Activated naive CD4-positive, alpha-beta T cell treated with anti-CD3 and anti-CD28 coated beads, Interleukin-2, amount 50 U/mL, for 72 hours (primary cell): ENCODE measurements around the gene MZT1. TPM values are rescaled to one million over a fixed set of nuclear protein-coding genes. Genes with fewer than 3 reads are reported as not detected.
"Not testable (repeated sequence)": the region's sequence is repeated elsewhere in the genome, so short reads cannot be mapped to it uniquely, and the experiment has no call there.

Experiments used
- ATAC-seq, 2 donors: fragments of 150-1000 bp; cut with Tn5 transposase; 2 replicates each; pipeline ENCODE4 v1.10.0; 2021; ENCODE audit warnings: mild to moderate bottlenecking in 2 of 2, moderate library complexity in 2 of 2
- DNase-seq, 2 donors: peaks; one replicate each; pipeline ENCODE4 v3.0.0; 2021 to 2022; ENCODE audit warnings: low spot score in 2 of 2
- H3K27ac Mint-ChIP-seq, 2 donors: one replicate each; pipeline ENCODE4 v1.8.0; 2022; ENCODE audit warnings: mild to moderate bottlenecking in 2 of 2, mixed read lengths in 2 of 2
- H3K36me3 Mint-ChIP-seq, 2 donors: one replicate each; pipeline ENCODE4 v1.8.0; 2022; ENCODE audit warnings: mixed read lengths in 2 of 2
- H3K9me3 Mint-ChIP-seq, 2 donors: one replicate each; pipeline ENCODE4 v1.8.0; 2022; ENCODE audit warnings: mixed read lengths in 2 of 2
- total RNA-seq, 2 donors: library from RNA; stranded (reverse); gene quantifications; one replicate each; pipeline ENCODE4 v1.2.3, GENCODE V29; 2022

Gene MZT1
- total RNA-seq = 10 to 100 TPM; 20.5 to 42.2 TPM

DNA sequence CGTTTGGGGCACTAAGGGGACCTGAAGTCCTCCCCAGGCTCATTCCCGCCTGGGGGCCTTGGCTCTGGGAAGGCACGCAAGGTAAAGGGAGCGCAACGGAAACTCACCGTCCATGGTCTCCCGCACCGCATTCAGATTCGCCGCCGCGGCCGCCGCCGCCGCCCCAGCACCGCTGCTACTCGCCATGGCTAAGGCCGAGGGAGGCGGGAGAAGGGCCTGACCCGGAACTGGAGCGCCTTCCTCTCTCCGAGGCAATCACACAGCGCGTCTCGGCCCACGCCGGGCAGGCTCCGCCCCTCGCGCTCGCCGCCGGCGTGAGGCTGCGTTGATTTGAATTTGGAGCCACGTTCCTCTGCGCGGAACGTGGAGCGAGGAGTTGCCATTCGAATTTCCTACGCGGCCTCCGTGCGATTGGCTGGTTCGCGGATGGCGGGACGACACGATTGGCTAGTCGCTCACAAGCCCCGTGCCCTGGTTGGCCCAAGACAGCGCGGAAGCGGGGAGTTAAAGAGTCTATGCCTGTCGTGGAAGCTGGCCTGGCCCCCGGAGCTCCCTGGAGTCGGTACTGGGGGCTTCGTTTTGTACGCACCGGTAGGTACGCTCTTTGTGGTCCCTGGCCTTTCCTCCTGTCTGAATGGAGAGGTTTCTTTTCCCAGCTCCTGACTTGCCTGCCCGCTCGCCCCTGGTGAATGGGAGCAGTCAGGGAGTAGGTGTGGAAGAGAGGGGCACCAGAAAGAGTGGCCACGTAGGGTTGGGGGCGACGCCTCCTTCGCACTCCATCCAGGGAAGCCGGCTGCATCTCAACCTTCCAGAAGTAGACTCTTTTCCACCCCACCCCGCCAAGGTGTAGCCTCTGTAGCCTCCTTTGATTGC lies at the start of gene MZT1, which contains the start of gene BORA:
MZT1 (minus strand) TSS at position 213 of the 873 bp plus-strand sequence; CDS start at position 186, 27 bp downstream.
BORA (plus strand) TSS at position 507 of the 873 bp plus-strand sequence. CDS start 1,018 bp downstream, outside the sequence.
- peaks cover 44 to 55% of the 10 kb centered on the region in 2 donors for H3K36me3 Mint-ChIP-seq
- peak; percentile 95 for ATAC-seq
- DNase-seq = peak; percentile 91 to 96
- H3K27ac Mint-ChIP-seq = peak within 1 kb of the TSS; percentile 94 to 97
- H3K9me3 Mint-ChIP-seq = peaks cover 0 to 6% of the 10 kb centered on the region in 2 donors

- no peak for ATAC-seq
- no peak for DNase-seq
- no peaks in the 10 kb centered on the region for H3K9me3 Mint-ChIP-seq
- peaks cover 14 to 41% of the 10 kb centered on the region in 2 donors for H3K36me3 Mint-ChIP-seq
- no peak overlapping the region for H3K27ac Mint-ChIP-seq
Measured at GRCh38 chr13:72774019-72774418, 46.6 kb upstream of the MZT1 start.

DNA sequence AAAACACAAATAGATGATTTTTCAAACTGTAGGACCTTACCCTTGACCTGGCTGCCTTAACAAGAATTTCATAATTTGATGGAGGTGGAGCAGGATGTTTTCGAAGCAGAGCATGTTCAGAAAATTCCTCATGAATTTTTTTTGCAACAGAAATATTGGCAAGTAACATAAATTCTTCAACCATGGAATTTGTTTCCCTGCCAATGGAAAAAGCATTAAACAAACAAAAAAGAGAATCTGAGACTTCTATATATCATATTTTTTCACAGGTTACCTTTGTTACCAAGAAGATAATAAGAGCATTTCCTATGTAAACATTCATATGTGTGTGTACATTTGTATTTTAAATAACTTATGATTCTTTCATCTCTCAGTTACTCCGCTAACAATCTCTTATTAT lies 36.0 kb upstream of the MZT1 start:
- no peak for ATAC-seq
- no peak for DNase-seq
- H3K36me3 Mint-ChIP-seq = peaks cover 7 to 36% of the 10 kb centered on the region in 2 donors
- no peaks in the 10 kb centered on the region for H3K9me3 Mint-ChIP-seq
- no peak overlapping the region for H3K27ac Mint-ChIP-seq

- Mint-ChIP-seq H3K36me3 (peaks cover 7 to 19% of the 10 kb centered on the region in 2 donors), H3K27ac (no peak overlapping the region), H3K9me3 (no peaks in the 10 kb centered on the region)
- ATAC-seq (no peak), DNase-seq (no peak)
Measured at GRCh38 chr13:72760189-72760588, 32.8 kb upstream of the MZT1 start.

DNA sequence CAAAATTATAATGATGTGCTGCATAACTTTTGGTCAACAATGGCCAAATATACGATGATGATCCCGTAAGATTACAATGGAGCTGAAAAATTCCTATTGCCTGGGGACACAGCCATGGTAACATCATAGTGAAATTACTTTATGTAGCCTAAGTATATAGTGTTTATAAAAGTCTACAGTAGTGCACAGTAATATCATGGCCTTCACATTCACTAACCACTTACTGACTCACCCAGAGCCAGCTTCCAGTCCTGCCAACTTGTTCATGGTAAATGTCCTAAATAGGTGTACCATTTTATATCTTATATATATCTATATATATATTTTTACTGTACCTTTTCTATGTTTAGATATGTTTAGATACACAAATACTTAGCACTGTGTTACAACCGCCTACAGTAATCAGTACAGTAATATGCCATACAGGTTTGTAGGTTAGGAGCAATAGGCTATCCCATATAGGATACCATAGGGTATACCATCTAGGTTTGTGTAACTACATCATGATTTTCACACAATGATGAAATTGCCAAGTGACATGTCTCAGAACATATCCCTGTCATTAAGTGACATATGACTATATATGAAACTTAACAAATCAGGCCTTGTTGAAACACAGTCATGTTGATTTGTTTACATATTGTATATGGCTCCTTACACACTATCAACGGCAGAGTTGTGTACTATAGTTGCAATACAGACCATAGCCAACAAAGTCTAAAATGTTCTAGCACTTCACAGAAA lies 30.5 kb upstream of the MZT1 start:
- peak; percentile 58 to 69 for ATAC-seq
- H3K27ac Mint-ChIP-seq = peak overlapping the region in 1 of 2 donors; percentile 60
- H3K9me3 Mint-ChIP-seq = no peaks in the 10 kb centered on the region
- peaks cover 7 to 28% of the 10 kb centered on the region in 2 donors for H3K36me3 Mint-ChIP-seq
- DNase-seq = no peak

GRCh38 chr13:72754111-72754510 lies 26.7 kb upstream of the MZT1 start:
- H3K27ac Mint-ChIP-seq = no peak overlapping the region
- no peaks in the 10 kb centered on the region for H3K9me3 Mint-ChIP-seq
- DNase-seq (no peak), ATAC-seq (peak in 1 of 2 donors; percentile 16)
- H3K36me3 Mint-ChIP-seq = peaks cover 32 to 45% of the 10 kb centered on the region in 2 donors

DNA sequence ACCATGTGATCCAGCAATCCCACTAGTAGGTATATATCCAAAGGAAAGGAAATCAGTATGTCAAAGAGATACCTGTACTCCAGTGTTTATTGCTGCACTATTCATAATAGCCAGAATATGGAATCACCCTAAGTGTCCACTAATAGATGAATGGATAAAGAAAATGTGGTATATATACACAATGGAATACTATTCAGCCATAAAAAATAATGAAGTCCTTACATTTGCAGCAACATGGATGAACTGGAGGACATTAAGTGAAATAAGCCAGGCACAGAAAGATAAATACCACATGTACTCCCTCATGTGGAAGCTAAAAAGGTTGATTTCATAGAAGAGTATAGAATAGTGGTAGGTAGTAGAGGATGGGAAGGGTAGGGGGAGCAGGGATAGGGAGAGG lies 23.8 kb upstream of the MZT1 start:
- H3K9me3 Mint-ChIP-seq = no peaks in the 10 kb centered on the region
- no peak overlapping the region for H3K27ac Mint-ChIP-seq
- ATAC-seq = no peak
- H3K36me3 Mint-ChIP-seq = peaks cover 32 to 51% of the 10 kb centered on the region in 2 donors
- no peak for DNase-seq

- peak overlapping the region in 1 of 2 donors; percentile 65 for H3K27ac Mint-ChIP-seq
- H3K36me3 Mint-ChIP-seq = peaks cover 13 to 22% of the 10 kb centered on the region in 2 donors
- ATAC-seq (peak; percentile 77 to 88), DNase-seq (no peak)
- no peaks in the 10 kb centered on the region for H3K9me3 Mint-ChIP-seq
Measured at GRCh38 chr13:72745260-72745659, 17.8 kb upstream of the MZT1 start.

DNA sequence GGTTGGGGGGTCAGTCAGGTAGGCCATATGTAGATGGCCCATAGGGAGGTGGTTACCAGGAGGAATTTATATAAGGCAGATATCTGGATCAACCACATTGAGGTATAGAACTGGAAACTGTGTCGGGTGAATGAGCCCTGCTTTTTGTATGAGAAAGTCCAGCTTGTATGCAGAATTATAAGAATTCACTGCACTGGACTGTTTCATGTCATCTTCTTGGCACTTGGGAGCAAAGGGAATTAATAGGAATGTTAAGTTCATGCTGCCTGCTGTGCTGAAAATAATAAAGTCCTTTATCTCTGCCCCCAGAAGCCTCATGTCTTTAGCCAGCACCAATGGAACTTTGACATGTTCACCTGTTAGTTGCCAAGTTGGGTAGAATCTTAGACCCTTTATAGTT lies 12.6 kb upstream of the MZT1 start:
- no peak for ATAC-seq
- Mint-ChIP-seq H3K36me3 (peaks cover 4 to 24% of the 10 kb centered on the region in 2 donors), H3K27ac (no peak overlapping the region), H3K9me3 (no peaks in the 10 kb centered on the region)
- no peak for DNase-seq

DNA sequence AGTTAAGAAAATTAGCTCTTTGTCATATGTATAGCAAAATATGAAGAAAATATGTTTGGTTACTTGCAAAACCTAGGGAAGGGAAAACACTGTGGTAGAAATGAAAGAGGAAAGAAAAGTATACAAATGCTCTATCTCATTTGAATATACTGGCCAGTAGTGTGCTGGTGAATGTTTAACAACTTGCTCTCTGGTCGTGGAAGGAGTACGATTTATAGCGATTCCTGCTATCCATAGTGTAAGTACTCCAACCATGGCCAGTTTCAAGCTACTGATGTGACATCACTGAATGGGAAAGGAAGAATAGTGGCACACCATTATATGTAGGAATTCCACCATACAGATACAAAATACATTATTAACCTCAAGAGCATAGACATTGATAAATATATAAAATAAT lies 9.6 kb upstream of the MZT1 start:
- peaks cover 11 to 38% of the 10 kb centered on the region in 2 donors for H3K36me3 Mint-ChIP-seq
- no peak overlapping the region for H3K27ac Mint-ChIP-seq
- no peak for DNase-seq
- no peaks in the 10 kb centered on the region for H3K9me3 Mint-ChIP-seq
- no peak for ATAC-seq

DNA sequence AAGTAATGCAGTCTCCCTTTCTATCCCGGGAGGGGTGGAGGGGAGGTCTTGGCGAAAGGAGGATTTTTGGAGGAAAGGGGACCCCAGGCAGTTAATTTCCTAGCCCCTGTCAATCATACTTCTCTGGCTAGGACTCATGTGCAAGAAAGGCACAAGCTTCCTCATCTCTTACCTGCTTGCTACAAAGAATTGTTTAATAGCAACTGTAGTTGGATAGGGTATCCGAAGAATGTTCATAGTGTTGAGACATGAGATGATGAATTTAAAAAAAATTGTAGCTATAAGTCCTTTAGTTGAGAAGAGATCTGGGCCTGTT lies 819 bp upstream of the MZT1 start:
- H3K27ac Mint-ChIP-seq = peak overlapping the region; percentile 94 to 97

DNA sequence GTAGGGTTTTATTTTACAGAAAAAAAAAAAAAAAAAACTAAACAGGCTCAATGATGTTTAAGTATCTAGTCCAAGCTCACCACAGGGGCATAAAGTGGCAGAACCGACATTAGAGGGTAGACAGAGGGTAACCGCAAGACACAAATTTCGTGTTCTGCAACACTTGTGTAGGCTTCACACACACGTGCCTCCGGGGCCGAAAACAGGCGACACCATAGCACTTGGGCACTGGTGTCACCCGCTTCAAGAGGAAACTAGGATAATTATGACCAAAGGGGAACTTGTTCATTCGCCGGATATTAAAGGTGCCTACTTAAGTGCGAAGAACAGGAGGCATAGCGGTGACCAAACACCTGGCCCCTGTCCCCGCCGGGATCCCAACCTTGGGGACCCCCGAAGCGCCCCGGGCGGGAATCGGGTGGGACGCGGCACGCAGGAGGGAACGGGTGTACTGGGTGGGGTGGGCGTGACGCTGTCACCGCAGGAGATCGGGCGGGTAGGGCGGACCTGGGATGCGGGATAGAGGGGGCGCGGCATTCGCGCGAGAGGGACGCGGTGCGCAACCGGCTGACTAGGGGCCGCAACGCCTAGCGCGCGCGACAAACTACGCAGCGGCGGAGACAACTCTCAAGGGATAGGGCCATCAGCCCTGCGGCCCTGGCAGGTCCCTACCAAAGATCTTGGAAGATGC lies 558 bp downstream of the MZT1 start:
- peak; percentile 36 to 47 for ATAC-seq
- Mint-ChIP-seq H3K36me3 (peaks cover 45 to 57% of the 10 kb centered on the region in 2 donors), H3K27ac (peak overlapping the region; percentile 94 to 97), H3K9me3 (peaks cover 0 to 9% of the 10 kb centered on the region in 2 donors)
- DNase-seq = peak in 1 of 2 donors; percentile 49

More for the DNA sequence above, 819 bp upstream of the MZT1 start:
- Mint-ChIP-seq H3K9me3 (no peaks in the 10 kb centered on the region), H3K36me3 (peaks cover 41 to 53% of the 10 kb centered on the region in 2 donors)
- no peak for ATAC-seq
- no peak for DNase-seq

DNA sequence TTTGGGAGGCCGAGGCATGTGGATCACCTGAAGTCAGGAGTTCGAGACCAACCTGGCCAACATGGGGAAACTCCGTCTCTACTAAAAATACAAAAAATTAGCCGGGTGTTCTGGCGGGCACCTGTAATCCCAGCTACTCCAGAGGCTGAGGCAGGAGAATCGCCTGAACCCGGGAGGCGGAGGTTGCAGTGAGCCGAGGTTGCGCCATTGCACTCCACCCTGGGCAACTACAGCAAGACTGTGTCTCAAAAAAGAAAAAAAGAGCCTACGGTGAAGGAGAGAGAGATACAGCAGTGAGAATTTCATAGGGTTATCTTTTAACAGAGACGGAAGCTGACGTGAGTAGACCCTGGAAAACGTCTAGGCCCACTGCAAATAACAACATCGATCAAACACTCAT lies 1.2 kb downstream of the MZT1 start:
- H3K36me3 Mint-ChIP-seq = peaks cover 52 to 57% of the 10 kb centered on the region in 2 donors
- H3K9me3 Mint-ChIP-seq, ATAC-seq, DNase-seq: not testable (repeated sequence)
- peak overlapping the region; percentile 94 to 97 for H3K27ac Mint-ChIP-seq

GRCh38 chr13:72716776-72717175 lies 10.7 kb downstream of the MZT1 start:
- DNase-seq (no peak), ATAC-seq (no peak)
- H3K9me3 Mint-ChIP-seq = peaks cover 11 to 19% of the 10 kb centered on the region in 2 donors
- no peak overlapping the region for H3K27ac Mint-ChIP-seq
- peaks cover 63 to 83% of the 10 kb centered on the region in 2 donors for H3K36me3 Mint-ChIP-seq

GRCh38 chr13:72700509-72700908 lies 26.9 kb downstream of the MZT1 start:
- no peaks in the 10 kb centered on the region for H3K9me3 Mint-ChIP-seq
- no peak for DNase-seq
- no peak overlapping the region for H3K27ac Mint-ChIP-seq
- peaks cover 2 to 3% of the 10 kb centered on the region in 2 donors for H3K36me3 Mint-ChIP-seq
- no peak for ATAC-seq

DNA sequence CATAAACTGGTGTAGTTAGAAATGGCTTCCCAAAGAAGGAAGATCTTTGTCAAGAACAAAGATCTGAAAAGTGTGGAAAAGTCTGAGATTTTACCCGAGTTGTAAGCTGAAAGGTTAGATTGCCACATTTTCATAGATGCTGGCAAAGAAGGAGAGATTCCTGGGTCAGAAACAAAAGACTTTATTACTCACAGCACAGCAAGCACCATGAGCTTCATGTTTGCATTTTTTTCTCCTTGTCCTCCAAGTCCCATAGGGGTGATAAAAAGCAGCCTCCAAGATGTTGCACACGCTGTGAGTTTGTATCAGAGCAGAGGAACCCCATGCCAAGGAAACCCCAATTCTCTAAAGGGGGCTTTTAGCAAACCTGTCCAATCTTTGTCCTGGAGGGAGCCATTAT lies 29.3 kb downstream of the MZT1 start:
- Mint-ChIP-seq H3K27ac (no peak overlapping the region), H3K9me3 (no peaks in the 10 kb centered on the region), H3K36me3 (no peaks in the 10 kb centered on the region)
- ATAC-seq = no peak
- DNase-seq = no peak

DNA sequence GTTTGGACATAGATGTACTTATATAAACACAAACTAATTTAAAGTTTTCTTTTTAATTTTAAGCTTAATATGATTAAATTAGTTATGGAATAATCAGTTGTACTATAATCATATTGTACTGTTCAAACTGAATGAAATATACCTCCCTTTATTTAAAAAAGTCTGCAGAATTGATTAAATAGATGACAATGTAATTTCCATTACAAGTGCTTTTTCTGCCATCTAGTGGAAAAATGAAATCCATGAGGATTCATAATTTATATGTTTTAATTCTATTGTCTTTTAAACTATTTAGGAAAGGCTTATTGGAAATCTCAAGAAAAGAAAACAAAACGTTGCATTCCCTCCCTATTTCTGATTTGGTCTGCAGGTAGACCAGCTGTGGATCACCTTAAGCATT lies 30.9 kb downstream of the MZT1 start:
- Mint-ChIP-seq H3K36me3 (no peaks in the 10 kb centered on the region), H3K27ac (no peak overlapping the region), H3K9me3 (no peaks in the 10 kb centered on the region)
- no peak for DNase-seq
- ATAC-seq = no peak
